Stimulated activated naive CD8-positive, alpha-beta T cell treated with anti-CD3 and anti-CD28 coated beads, Interleukin-15, Interleukin-2, amounts not matched to agents 100 U/mL and 50 U/mL, for 24 hours (primary cell): ENCODE measurements around the gene TFEB.
"Not testable (repeated sequence)": the region's sequence is repeated elsewhere in the genome, so short reads cannot be mapped to it uniquely, and the experiment has no call there.

Source experiments
- ATAC-seq: fragments of 150-1000 bp; cut with Tn5 transposase; one replicate; pipeline ENCODE4 v1.10.0; 2021
- DNase-seq: peaks from one replicate; pipeline ENCODE4 v3.0.0; 2021

TFEB gene

DNA sequence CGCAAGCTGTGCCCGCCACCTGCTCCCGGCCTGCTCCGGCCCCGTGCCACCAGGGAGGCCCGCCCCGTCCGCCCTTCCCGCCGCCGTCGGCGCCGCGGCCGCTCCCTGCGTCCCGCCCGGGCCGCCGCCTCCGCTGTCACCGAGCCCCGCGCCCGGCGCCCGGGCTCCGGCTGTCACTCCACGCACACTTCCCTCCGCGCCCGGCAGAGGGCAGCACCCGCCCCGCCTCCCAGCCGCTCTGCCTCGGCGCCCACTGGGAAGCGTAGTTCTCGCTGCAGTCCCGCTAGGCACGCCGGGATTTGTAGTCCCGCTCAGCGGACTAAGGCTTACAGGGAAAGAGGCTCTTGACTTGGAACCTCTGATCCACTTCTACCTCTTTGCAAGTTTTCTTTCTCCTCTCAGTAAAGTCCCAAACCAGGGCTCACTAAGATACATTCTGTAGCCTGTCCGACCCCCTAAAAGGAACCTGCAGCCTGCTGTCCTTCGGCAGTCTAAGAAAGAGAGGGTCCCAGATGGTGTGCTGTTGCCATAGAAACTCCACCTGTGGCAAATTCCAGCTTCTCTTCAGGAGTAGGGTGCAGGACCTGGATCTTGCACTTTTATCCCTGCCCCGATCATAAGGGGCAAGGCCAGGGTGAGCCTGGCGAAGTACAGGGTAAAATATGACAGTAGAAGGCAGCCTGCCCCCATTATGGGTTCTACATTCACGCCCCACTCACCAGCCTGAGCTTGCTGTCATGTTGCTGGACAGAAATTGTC lies at the start of gene TFEB:
TSS of gene TFEB (minus strand) at position 182 of the 759 bp plus-strand sequence. CDS start 44,395 bp downstream, outside the sequence.
- ATAC-seq (peak; percentile 74), DNase-seq (peak; percentile 96)

DNA sequence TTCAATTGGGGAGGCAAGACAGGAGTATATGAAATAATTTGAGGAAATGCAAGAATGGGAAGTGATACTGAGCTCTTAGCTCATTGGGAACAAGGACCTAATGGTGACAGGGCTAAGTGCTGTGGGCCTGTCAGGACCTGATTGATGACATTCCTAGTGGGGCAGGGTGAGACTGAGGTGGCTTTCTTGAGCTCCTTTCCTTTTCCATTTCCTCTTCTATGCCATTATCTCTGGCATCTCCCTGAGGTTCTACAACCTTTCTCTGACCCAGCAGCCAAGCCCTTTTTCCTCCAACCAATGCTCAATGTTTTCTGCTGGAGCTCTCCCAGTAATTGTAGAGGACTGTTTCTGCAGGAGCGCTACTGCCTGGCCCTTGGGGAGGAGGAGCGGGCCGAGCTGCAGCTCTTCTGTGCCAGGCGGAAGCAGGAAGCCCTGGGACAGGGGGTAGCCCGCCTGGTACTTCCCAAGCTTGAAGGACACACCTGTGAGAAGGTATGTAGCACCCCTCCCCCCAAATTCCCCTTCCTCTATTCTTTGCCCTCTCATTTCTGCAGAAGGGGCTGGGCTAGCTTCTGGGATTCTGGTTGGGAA lies 49.3 kb upstream of the TFEB start:
- ATAC-seq (no peak), DNase-seq (no peak)

- ATAC-seq (no peak), DNase-seq (no peak)
Observed at GRCh38 chr6:41783106-41783780, 47.8 kb upstream of the TFEB start.

GRCh38 chr6:41781366-41781730 lies 45.9 kb upstream of the TFEB start:
- ATAC-seq = no peak
- DNase-seq = no peak

DNA sequence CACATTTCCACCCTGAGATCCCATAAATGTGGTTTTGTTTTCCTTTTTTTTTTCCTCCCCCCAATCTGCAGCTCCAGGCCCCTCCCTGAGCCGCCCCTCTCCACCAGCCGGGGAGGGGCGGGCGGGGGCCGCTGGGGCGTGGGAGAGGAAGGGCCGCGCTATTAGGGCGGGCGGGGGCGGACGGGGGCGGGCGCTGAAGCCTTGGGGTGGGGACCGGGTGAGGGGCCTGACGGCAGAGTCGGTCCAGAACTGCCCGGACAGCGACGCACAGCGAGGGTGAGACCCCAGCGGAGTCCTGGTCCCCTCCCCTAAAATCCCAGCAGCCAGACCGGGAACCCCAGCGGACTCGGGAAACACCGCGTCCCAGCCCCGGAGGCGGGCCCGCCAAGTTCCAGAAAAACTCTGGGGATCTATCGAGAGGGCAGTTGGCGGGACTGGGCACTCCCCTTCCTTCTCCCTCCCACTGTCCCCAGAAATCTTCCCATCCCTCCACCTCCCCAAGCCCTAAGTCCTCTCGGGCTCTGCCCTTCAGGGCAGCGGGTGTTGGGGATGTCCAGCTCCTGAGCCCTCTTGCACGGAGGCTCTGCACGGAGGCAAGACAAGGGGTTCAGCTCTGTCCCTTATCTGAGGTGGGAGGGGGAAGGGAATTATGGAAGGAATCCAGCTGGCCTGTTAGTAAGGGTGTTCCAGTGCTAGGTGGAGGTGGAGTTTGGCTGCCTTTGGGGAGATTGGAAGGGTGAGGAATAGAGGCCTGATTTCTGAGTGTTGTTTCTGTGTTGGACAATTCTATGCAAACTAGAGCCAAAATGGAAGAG lies 45.4 kb upstream of the TFEB start, which contains the start of gene PRICKLE4:
TSS of gene PRICKLE4 (plus strand) at position 232 of the 815 bp plus-strand sequence. CDS start 2,692 bp downstream, outside the sequence.
- DNase-seq (no peak), ATAC-seq (no peak)

GRCh38 chr6:41779788-41780550 lies 44.6 kb upstream of the TFEB start, which contains the start of gene FRS3:
TSS of gene FRS3 (minus strand) at chr6:41779900. CDS start at chr6:41776987, 2,913 bp downstream.
- peak; percentile 97 for ATAC-seq
- peak; percentile 100 for DNase-seq

DNA sequence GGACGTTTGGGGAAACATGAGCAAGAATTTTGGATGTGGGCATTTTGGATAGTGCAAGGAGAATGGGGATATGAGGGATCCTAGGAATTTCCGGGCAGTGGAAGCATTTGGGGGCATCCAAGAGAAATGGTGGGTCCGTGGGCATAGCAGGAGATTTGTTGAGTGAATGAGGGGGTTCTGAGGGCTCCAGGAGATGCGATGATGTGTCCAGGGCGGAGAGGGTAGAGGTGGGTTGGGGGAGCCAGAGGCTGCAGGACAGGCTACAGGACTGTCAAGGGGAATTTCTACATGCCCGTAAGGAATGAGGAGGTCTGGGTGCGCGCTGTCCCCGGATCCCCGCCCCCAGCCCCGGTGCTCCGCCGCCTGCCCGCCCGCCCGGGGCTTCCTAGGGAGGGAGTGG lies 43.9 kb upstream of the TFEB start:
- ATAC-seq (no peak), DNase-seq (no peak)

DNA sequence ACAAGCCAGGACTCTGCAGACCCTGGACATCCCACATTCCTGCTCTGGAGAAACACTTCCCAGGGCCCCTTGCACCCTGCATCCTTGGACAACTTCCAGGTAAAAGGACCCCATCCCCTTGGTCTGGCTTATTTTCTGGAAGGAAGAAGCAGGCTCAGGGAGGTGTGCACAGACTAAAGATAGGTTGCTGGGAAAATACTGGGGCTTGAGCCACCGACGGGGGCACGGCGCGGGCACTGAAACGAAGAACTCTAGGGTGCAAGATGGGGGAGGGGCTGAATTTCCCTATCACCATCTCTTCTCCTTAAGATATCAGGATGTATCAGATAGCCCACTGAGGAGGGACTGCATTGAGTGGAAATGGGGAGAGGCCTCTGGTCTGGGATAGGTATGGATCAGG lies 43.5 kb upstream of the TFEB start:
- no peak for DNase-seq
- no peak for ATAC-seq

GRCh38 chr6:41777551-41778285 lies 42.3 kb upstream of the TFEB start:
- DNase-seq (no peak), ATAC-seq (no peak)

- ATAC-seq = no peak
Observed at GRCh38 chr6:41775293-41775882, 40.0 kb upstream of the TFEB start.

DNA sequence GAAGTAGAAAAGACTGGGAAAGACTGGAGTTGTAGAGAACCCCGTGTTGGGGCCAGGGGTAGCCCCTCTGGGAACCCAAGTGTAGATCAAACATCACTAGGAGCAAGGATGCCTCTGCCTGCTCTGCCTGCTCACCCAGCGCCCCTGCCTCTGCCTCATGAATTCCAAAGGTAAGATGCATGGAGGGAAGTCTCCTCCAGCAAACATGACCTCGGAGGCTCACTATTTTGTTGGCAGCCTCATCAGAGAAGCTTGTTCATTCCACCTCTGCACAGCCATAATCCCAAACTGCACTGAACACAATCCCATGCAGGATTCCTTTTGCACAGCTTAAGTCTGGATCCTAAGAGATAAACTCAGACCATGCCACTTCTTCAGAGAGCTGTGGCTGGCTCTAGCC lies 39.4 kb upstream of the TFEB start:
- no peak for ATAC-seq
- no peak for DNase-seq

More at GRCh38 chr6:41775293-41775882, 40.0 kb upstream of the TFEB start:
- no peak for DNase-seq

GRCh38 chr6:41771058-41771983 lies 35.9 kb upstream of the TFEB start:
- DNase-seq (no peak), ATAC-seq (no peak)

DNA sequence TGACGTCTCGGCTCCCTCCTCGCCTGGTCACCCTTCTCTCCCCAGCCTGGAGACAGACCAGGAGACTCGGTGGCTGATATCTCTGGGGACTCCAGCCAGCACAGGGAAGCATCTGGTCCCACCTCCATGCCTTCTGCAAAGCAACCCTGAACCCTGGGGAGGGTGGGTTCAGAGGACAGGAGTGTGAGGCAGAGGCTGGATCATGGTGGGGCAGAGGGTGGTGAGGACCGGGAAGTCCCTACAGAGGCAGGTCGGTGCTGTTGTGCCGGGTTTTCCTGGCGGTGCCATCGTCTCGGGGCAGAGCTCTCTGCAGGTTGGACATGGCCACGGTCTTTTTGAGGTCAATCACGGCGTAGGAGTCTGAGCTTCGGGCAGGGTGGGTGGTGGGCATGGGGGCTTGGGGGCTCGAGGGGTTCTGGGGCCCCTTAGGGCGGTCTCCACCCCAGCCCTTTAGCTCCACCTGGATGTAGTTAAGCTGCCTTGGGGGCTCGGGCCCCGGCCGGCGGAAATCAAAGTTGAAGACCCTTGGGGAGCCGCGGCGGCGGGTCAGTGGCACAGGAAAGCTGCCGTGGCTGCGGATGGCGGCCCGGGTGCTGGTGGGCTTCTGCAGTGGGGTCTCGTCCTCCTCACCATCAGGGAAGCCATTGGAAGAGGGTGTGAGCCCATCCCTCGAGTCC lies 35.1 kb upstream of the TFEB start:
- ATAC-seq (no peak), DNase-seq (no peak)

DNA sequence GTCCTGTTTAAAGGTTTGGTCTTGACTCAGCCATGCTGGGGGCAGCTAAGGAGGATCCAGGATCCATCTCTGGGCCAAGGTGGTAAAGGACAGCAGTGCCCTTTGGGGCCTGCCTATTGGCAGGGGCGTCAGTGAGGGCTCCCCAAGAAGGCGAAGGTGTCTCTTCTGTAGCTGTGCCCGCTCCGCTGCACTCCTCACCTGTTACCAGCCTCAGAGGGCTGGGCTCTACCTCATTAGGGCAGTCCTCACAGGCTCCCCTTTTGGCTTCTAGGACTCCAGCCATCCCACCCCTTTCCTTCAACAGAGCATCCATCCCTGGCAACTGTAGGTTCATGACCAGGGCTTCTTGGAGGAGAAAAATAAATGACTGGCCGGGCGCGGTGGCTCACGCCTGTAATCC lies 34.0 kb upstream of the TFEB start:
- no peak for ATAC-seq
- no peak for DNase-seq

GRCh38 chr6:41768545-41769308 lies 33.3 kb upstream of the TFEB start:
- DNase-seq (no peak), ATAC-seq (no peak)

DNA sequence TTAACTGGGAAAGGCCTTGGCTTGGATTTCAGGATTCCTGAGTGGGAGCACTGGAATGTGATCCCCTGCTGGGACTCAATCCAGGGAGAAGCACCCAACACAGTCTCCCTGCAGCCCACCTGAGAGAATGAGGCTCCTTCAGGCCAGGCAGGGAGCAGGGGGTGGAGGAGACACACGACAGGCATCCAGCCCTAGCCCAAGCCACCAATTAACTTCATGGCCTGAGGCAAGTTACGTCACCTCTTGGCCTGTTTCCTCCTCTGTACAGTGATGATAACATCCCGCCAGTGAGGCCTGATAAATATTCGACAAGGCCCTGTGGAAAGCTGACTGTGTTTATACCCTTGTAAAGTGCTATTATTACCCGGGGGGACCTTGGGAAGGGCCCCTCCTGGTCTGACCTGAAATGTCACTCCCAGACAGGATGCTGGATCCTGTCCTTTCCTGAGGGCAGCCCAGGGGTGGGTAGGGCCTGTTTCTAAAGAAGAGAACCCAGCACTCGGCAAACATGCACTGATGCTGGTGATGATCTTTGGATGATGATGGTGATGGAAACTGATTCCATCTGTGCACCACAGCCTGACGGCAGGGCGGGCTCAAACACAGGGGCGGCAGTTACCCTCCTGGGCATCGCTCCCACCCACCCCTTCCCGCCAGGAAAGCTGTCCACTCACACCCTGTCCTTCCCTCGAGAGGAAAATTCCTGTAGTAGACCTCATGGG lies 31.9 kb upstream of the TFEB start:
- DNase-seq (no peak), ATAC-seq (no peak)

GRCh38 chr6:41766043-41766664 lies 30.7 kb upstream of the TFEB start:
- not testable (repeated sequence) for ATAC-seq, DNase-seq
